K562 (cell line): Measurements from ENCODE around the gene ZNF860. TPM values are rescaled to one million over a fixed set of nuclear protein-coding genes. Genes with fewer than 3 reads are reported as not detected.

ENCODE experiments used
- ATAC-seq: fragments of 200-7000 bp; cut with Tn5 transposase; 3 replicates; pipeline ENCODE4 v1.9.1; 2020; ENCODE audit warnings: moderate library complexity
- BruUV-seq: library from RNA; stranded (reverse); fragments of 400-500 nt; replicated peaks from 2 replicates; lab custom pipeline; 2021; lab: Mats Ljungman, UMichigan
- CTCF ChIA-PET: fragments of 300-600 bp; formaldehyde crosslinking; extraction: SDS; loops from one replicate; lab custom pipeline; 2021; ENCODE audit warnings: low intra/inter-chr PET ratio; lab: Yijun Ruan, JAX
- POLR2A ChIA-PET: fragments of 300-600, 350-650 bp; sonication (Branson Sonifier 250); formaldehyde crosslinking; extraction: SDS; loops from one replicate; lab custom pipeline; 2021; ENCODE audit warnings: antibody characterized with exemption, inconsistent platforms; lab: Yijun Ruan, JAX
- DNase-seq, 4 experiments: peaks; one replicate each; pipeline versions ENCODE4 v3.0.0 to v3.0.0-alpha.2; 2011 to 2018; ENCODE audit warnings: low spot score in 3 of 4, mixed read lengths in 3 of 4; ENCODE audit errors: extremely low read depth in 1 of 4
- FAIRE-seq: peaks from 2 replicates; lab custom pipeline; 2011; peaks lifted over from hg19 to GRCh38; lab: Jason Lieb, UNC
- H2AFZ ChIP-seq: 2 replicates; pipeline ENCODE4 v1.6.0; 2011; ENCODE audit warnings: low read depth, low read length, control low read depth, inconsistent platforms
- H3K27ac ChIP-seq: fragments of 200-600 bp; 3 replicates; pipeline ENCODE4 v1.8.0; 2011; ENCODE audit warnings: low read depth, mild to moderate bottlenecking, control low read depth, inconsistent platforms, low read length, moderate library complexity, mixed read lengths; ENCODE audit errors: extremely low read depth
- H3K27me3 ChIP-seq, 2 experiments: fragments of 300-600 bp in 1 of 2; 2 replicates in 1 of 2; 3 replicates in 1 of 2; pipeline versions ENCODE4 v1.6.0 to v1.8.0; 2011; ENCODE audit warnings: inconsistent platforms in 2 of 2, low read length in 2 of 2, mild to moderate bottlenecking in 1 of 2, mixed read lengths in 1 of 2, moderate library complexity in 1 of 2; ENCODE audit not compliant: control insufficient read depth in 2 of 2, insufficient read depth in 2 of 2
- H3K36me3 ChIP-seq: fragments of 300-600 bp; 3 replicates; pipeline ENCODE4 v1.8.0; 2011; ENCODE audit warnings: mild to moderate bottlenecking, low read length, inconsistent platforms; ENCODE audit not compliant: control insufficient read depth, insufficient read depth
- H3K4me1 ChIP-seq, 2 experiments: fragments of 200-600 bp in 1 of 2; replicated peaks in 1 of 2; 2 replicates in 1 of 2; 3 replicates in 1 of 2; pipeline versions ENCODE4 v1.5.1 to v1.8.0; 2011; ENCODE audit warnings: inconsistent platforms in 2 of 2, low read length in 2 of 2, mild to moderate bottlenecking in 1 of 2, mixed read lengths in 1 of 2, moderate library complexity in 1 of 2; ENCODE audit not compliant: control insufficient read depth in 2 of 2, insufficient read depth in 2 of 2
- H3K4me2 ChIP-seq: 2 replicates; pipeline ENCODE4 v1.6.1; 2011; ENCODE audit warnings: low read length, control low read depth, inconsistent platforms, mixed read lengths; ENCODE audit not compliant: insufficient read depth
- H3K4me3 ChIP-seq: fragments of 200-600 bp; sonication (generic), shearing (Covaris generic); 2 replicates; pipeline ENCODE4 v1.5.1; 2016; ENCODE audit warnings: control low read depth, inconsistent platforms
- H3K79me2 ChIP-seq: fragments of 200-600 bp; 3 replicates; pipeline ENCODE4 v1.8.0; 2011; ENCODE audit warnings: low read length, inconsistent platforms; ENCODE audit not compliant: control insufficient read depth, insufficient read depth
- H3K9ac ChIP-seq, 2 experiments: 2 replicates each; pipeline versions ENCODE4 v1.6.0 to v1.6.1; 2011; ENCODE audit warnings: low read depth in 2 of 2, low read length in 2 of 2, control low read depth in 1 of 2, inconsistent platforms in 1 of 2, mild to moderate bottlenecking in 1 of 2, mixed read lengths in 1 of 2; ENCODE audit not compliant: insufficient read depth in 1 of 2
- H3K9me1 ChIP-seq: one replicate; pipeline ENCODE4 v1.6.0; 2011; ENCODE audit warnings: inconsistent platforms, mild to moderate bottlenecking, low read length, moderate library complexity; ENCODE audit not compliant: control insufficient read depth, insufficient read depth
- H3K9me3 ChIP-seq: replicated peaks from 2 replicates; pipeline ENCODE4 v1.5.1; 2011; ENCODE audit warnings: low read depth, low read length, inconsistent platforms; ENCODE audit not compliant: control insufficient read depth, insufficient read depth
- H4K20me1 ChIP-seq: replicated peaks from 2 replicates; pipeline ENCODE4 v1.6.1; 2011; ENCODE audit warnings: low read length, inconsistent platforms, mixed read lengths; ENCODE audit not compliant: control insufficient read depth, insufficient read depth
- E2F4 ChIP-seq: sonication (generic); formaldehyde crosslinking; IDR thresholded peaks from 2 replicates; pipeline ENCODE4 v1.8.0; 2022; ENCODE audit warnings: mild to moderate bottlenecking, low read depth, missing genetic modification reagents
- FOXA3 ChIP-seq, 2 experiments: fragments of 450-650 bp in 1 of 2; sonication (generic) in 1 of 2; formaldehyde crosslinking; IDR thresholded peaks in 1 of 2; conservative IDR thresholded peaks in 1 of 2; 2 replicates each; pipeline versions ENCODE4 v1.4.0 to v1.8.0; 2020 to 2022; ENCODE audit warnings: mild to moderate bottlenecking in 2 of 2, missing genetic modification reagents in 1 of 2
- FOXJ3 ChIP-seq: sonication (generic); formaldehyde crosslinking; IDR thresholded peaks from 2 replicates; pipeline ENCODE4 v1.4.0; 2020; ENCODE audit warnings: mild to moderate bottlenecking, missing genetic modification reagents
- HIVEP1 ChIP-seq: fragments of 250-450 bp; sonication (Bioruptor Pico); IDR thresholded peaks from 2 replicates; pipeline ENCODE4 v1.4.0; 2020; ENCODE audit warnings: mild to moderate bottlenecking
- MAX ChIP-seq: sonication (generic); formaldehyde crosslinking; IDR thresholded peaks from 2 replicates; pipeline ENCODE4 v1.9.0; 2022; ENCODE audit warnings: mild to moderate bottlenecking, missing genetic modification reagents
- PKNOX1 ChIP-seq: fragments of 450-650 bp; IDR thresholded peaks from 2 replicates; pipeline ENCODE4 v1.6.1; 2016
- RREB1 ChIP-seq: fragments of 250-450 bp; sonication (Bioruptor Pico); IDR thresholded peaks from 2 replicates; pipeline ENCODE4 v1.4.0; 2020
- SETDB1 ChIP-seq: IDR thresholded peaks from one replicate; pipeline ENCODE4 v1.6.1; 2012; ENCODE audit warnings: low read length, control low read depth, inconsistent platforms
- ZFP1 ChIP-seq: fragments of 450-650 bp; formaldehyde crosslinking; IDR thresholded peaks from 2 replicates; pipeline ENCODE4 v1.4.0; 2020; ENCODE audit warnings: mild to moderate bottlenecking, mixed read lengths
- ZNF165 ChIP-seq: fragments of 250-450 bp; sonication (Bioruptor Pico); IDR thresholded peaks from 2 replicates; pipeline ENCODE4 v1.4.0; 2020; ENCODE audit warnings: borderline replicate concordance
- ZNF282 ChIP-seq: sonication (generic); formaldehyde crosslinking; IDR thresholded peaks from 2 replicates; pipeline ENCODE4 v1.8.1; 2023; ENCODE audit warnings: missing genetic modification reagents
- ZNF311 ChIP-seq: fragments of 250-450 bp; sonication (Bioruptor Pico); IDR thresholded peaks from 2 replicates; pipeline ENCODE4 v1.4.0; 2020; ENCODE audit warnings: mild to moderate bottlenecking, moderate library complexity
- WGBS: fragments of 100-300 bp; shearing (Covaris generic); methylation state at CpG from one replicate; pipeline ENCODE4 v1.1.6; 2016; ENCODE audit warnings: low coverage, mixed read lengths; ENCODE audit not compliant: insufficient coverage; ENCODE audit errors: missing lambda C conversion rate; 5-methylcytosine and 5-hydroxymethylcytosine counted together
- in situ Hi-C: fragments of 300-500 bp; cut with MboI; formaldehyde crosslinking; loops from 4 replicates; pipeline ENCODE4 v1.15.0; 2018; ENCODE audit warnings: inconsistent platforms, mixed read lengths
- intact Hi-C: fragments of 100-400 bp; cut with micrococcal nuclease; formaldehyde crosslinking; loops from 2 replicates; pipeline ENCODE4 v1.14.2; 2022
- polyA plus RNA-seq, 8 experiments: library from polyadenylated mRNA; depleted of rRNA in 4 of 8; stranded (reverse) in 5 of 8; unstranded in 3 of 8; fragments of >200 nt; fragmentation: Nextera tagmentation in 2 of 8; fragmentation: Illumina TruSeq in 1 of 8; extraction: Ambion mirVana in 2 of 8; extraction: Trizol in 1 of 8; gene quantifications; 2 replicates each; pipeline versions ENCODE4 v1.2.1 to v1.2.3, GENCODE V29; 2011 to 2014; ENCODE audit warnings: inconsistent platforms in 1 of 8, missing spikeins in 1 of 8
- total RNA-seq, 7 experiments: library from RNA; depleted of rRNA in 6 of 7; stranded (reverse); fragments of >200 nt in 6 of 7; fragmentation: Illumina TruSeq in 2 of 7; extraction: Trizol in 2 of 7; gene quantifications; 2 replicates each; pipeline versions ENCODE4 v1.2.1 to v1.2.3, GENCODE V29; 2011 to 2021; ENCODE audit warnings: low replicate concordance in 1 of 7

The ZNF860 gene
- total and polyA plus RNA-seq, 9 of the 15 experiments (the other 6 are each of a cell fraction or from before 2014, with no cell fraction given), result not detected

GRCh38 chr3:31960793-31961431 is 20.6 kb upstream of the ZNF860 start:
- Histone ChIP-seq H3K9me3 (no peaks in the 10 kb centered on the region), H3K27me3 (peaks cover 0 to 2% of the 10 kb centered on the region in 2 experiments; a peak in 1 of 5 replicates), H3K9me1 (no peaks in the 10 kb centered on the region), H4K20me1 (no peaks in the 10 kb centered on the region), H3K27ac (no peak overlapping the region), H3K9ac (no peak overlapping the region), H3K4me3 (no peak overlapping the region), H3K4me2 (no peak overlapping the region), H3K36me3 (no peaks in the 10 kb centered on the region), H3K4me1 (no peaks in the 10 kb centered on the region), H2AFZ (no peak overlapping the region), H3K79me2 (no peaks in the 10 kb centered on the region)
- no peak for ATAC-seq
- intact Hi-C loops (no loop called here), in situ Hi-C loops (no loop called here)
- ChIA-PET POLR2A (no interaction called here), CTCF (no interaction called here)
- WGBS, result 2% methylated on average over 4 of the region's 4 CpGs
- no peak for FAIRE-seq
- no peak for DNase-seq
- no TSS peak for BruUV-seq
- TF ChIP-seq SETDB1 (no peak), RREB1 (CRISPR knock-in tag) (no peak), ZNF311 (CRISPR knock-in tag) (no peak), MAX (CRISPR knock-in tag) (no peak), FOXA3 (CRISPR knock-in tag; conservative IDR thresholded peaks at IDR 0.05 in 1 of 2, IDR thresholded peaks at IDR 0.05 in 1 of 2) (no peak), E2F4 (no peak), PKNOX1 (no peak), ZNF282 (CRISPR knock-in tag) (no peak), FOXJ3 (no peak), ZFP1 (CRISPR knock-in tag) (no peak), HIVEP1 (CRISPR knock-in tag) (no peak), ZNF165 (CRISPR knock-in tag) (no peak)
